Calu3 (cell line): ENCODE measurements around the gene CKS1B. TPM values are rescaled to one million over a fixed set of nuclear protein-coding genes. Genes with fewer than 3 reads are reported as not detected.

Experiments
- BruUV-seq: library from RNA; stranded (reverse); fragments of 400-500 nt; replicated peaks from 2 replicates; lab custom pipeline; 2021; lab: Mats Ljungman, UMichigan
- CTCF ChIA-PET: fragments of 300-600 bp; sonication (Branson Sonifier 250); formaldehyde crosslinking; loops from one replicate; lab custom pipeline; 2022; ENCODE audit warnings: antibody characterized with exemption; lab: Charles Lee
- DNase-seq: peaks from one replicate; pipeline ENCODE4 v3.0.0; 2022
- H3K27ac Mint-ChIP-seq: one replicate; pipeline ENCODE4 v1.8.0; 2022; ENCODE audit warnings: mixed read lengths; ENCODE audit not compliant: unreplicated experiment
- H3K27me3 Mint-ChIP-seq: one replicate; pipeline ENCODE4 v1.8.0; 2022; ENCODE audit warnings: mixed read lengths; ENCODE audit not compliant: unreplicated experiment
- H3K36me3 Mint-ChIP-seq: one replicate; pipeline ENCODE4 v1.8.0; 2022; ENCODE audit warnings: mild to moderate bottlenecking, moderate library complexity, mixed read lengths; ENCODE audit not compliant: insufficient read depth, unreplicated experiment
- H3K4me1 Mint-ChIP-seq: one replicate; pipeline ENCODE4 v1.8.0; 2022; ENCODE audit warnings: mild to moderate bottlenecking, low read depth, mixed read lengths; ENCODE audit not compliant: unreplicated experiment
- H3K4me3 Mint-ChIP-seq: one replicate; pipeline ENCODE4 v1.8.0; 2022; ENCODE audit warnings: mild to moderate bottlenecking, low read depth, moderate library complexity, mixed read lengths; ENCODE audit not compliant: unreplicated experiment
- H3K9me3 Mint-ChIP-seq: one replicate; pipeline ENCODE4 v1.8.0; 2022; ENCODE audit warnings: low read depth, mixed read lengths; ENCODE audit not compliant: unreplicated experiment
- intact Hi-C: fragments of 100-400 bp; cut with micrococcal nuclease; formaldehyde crosslinking; loops from one replicate; pipeline ENCODE4 v1.10.0; 2022; ENCODE audit not compliant: unreplicated experiment
- total RNA-seq: library from RNA; stranded (reverse); gene quantifications from 2 replicates; pipeline ENCODE4 v1.2.3, GENCODE V29; 2022
- TF ChIP-seq, protein P1 (sequence below): fragments of 200-600 bp; IDR thresholded peaks from one replicate; pipeline ENCODE4 v1.8.0; 2022; ENCODE audit warnings: antibody characterized with exemption; ENCODE audit not compliant: unreplicated experiment

CKS1B gene
- total RNA-seq, 1 experiment from 2014 or later = 230 TPM

DNA sequence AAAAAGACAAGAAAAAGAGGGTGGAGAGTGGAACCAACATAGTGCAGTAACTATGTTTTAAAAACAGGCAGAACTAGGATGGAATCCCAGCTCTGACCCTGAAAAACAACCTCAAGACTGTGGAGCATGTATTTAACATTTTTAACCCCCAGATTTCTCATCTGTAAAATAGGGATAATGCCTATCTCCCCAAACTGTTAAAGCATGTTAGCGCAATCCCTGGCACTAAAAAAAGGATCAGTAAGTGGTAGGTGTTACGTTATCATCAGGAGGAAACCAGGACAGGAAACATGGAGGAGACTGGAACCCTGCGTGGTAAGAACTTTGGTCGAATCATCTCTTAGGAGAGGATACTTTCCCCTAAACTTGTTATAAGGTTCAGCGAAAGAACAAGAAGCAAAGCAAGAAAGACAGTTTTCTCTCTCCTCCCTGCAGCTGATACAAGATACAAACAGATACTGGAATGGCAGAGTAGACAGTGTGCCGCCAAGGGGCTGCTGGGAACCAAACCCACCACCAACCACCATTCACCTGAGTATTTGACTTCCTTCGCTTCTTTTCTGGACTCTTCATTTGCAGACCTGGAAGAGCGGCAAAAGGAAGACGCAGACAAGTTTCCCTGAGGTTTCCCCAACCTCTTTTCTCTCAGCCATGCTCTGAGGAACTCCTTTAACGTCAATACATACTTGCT lies 13.9 kb upstream of the CKS1B start:
- TF ChIP-seq, protein P1, sequence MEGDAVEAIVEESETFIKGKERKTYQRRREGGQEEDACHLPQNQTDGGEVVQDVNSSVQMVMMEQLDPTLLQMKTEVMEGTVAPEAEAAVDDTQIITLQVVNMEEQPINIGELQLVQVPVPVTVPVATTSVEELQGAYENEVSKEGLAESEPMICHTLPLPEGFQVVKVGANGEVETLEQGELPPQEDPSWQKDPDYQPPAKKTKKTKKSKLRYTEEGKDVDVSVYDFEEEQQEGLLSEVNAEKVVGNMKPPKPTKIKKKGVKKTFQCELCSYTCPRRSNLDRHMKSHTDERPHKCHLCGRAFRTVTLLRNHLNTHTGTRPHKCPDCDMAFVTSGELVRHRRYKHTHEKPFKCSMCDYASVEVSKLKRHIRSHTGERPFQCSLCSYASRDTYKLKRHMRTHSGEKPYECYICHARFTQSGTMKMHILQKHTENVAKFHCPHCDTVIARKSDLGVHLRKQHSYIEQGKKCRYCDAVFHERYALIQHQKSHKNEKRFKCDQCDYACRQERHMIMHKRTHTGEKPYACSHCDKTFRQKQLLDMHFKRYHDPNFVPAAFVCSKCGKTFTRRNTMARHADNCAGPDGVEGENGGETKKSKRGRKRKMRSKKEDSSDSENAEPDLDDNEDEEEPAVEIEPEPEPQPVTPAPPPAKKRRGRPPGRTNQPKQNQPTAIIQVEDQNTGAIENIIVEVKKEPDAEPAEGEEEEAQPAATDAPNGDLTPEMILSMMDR = no peak
- BruUV-seq = TSS peak; percentile 40
- CTCF ChIA-PET = interaction anchor here (0.6 to 1.8 kb wide), 12 partner anchors 10 to 212 kb away, joined by 3 to 15 read pairs (median 4); partner anchors contain the start of genes KRTCAP2, LENEP and SHC1
- Mint-ChIP-seq H3K27ac (peak overlapping the region; percentile 92), H3K9me3 (no peaks in the 10 kb centered on the region), H3K4me1 (peaks cover 54% of the 10 kb centered on the region), H3K27me3 (no peaks in the 10 kb centered on the region), H3K4me3 (peak overlapping the region; percentile 85), H3K36me3 (peaks cover 90% of the 10 kb centered on the region)
- no peak for DNase-seq
- intact Hi-C loops = no loop called here

DNA sequence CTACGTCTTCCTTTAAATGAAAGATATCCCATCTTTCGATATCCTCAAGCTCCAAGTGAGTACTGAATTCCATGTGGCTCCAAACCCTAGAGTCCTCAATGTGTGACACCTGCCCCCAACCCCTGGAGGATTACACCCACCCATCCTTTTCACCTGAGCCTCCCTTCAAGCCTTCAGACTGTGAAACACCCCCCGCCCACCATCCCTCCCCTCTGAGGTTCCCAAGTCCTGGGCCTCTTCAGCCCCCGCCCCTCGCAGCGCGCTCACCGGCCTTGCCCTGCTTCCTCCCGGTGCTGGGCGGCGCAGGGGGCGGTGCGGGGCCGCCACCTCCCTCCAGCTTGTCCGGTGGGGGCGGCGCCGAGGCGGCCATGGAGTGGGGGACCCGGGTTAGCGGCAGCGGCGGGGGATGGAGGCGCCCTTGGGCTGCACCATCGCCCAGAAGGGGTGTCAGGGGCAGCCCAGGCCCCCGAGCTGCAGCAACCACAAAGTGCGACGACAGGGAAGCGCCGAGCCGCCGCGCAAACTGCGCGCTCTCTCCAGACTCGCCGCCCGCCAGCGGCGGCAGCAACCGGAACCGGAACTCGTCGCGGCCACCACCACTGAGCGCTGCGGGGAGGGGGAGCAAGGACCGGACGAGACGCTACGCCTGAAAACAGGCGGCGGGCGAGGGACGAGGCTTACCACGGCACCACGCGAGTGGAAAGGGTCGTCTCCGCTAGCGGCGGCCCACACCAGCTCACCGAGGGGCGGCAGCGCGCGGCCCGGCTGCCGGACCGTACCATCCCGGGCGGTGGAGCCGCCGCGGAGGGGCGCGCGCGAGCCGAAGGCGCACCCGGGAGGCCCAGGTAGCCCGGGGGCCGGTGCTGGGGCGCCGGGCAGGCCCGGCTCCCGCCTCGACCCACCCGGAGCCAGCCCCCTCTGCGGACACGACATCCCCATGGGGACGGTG lies 13.0 kb upstream of the CKS1B start, which contains the start of gene PYGO2:
PYGO2 (minus strand) TSS at position 576 of the 949 bp plus-strand sequence; CDS start at position 370, 206 bp downstream.
- DNase-seq = peak; percentile 91
- intact Hi-C loops = no loop called here
- CTCF ChIA-PET = interaction anchor here (0.6 to 1.8 kb wide), 14 partner anchors 9 to 211 kb away, joined by 3 to 15 read pairs (median 4); partner anchors contain the start of genes ADAM15, KRTCAP2, LENEP and SHC1
- Mint-ChIP-seq H3K27me3 (no peaks in the 10 kb centered on the region), H3K4me1 (peaks cover 45% of the 10 kb centered on the region), H3K36me3 (peaks cover 86% of the 10 kb centered on the region), H3K9me3 (no peaks in the 10 kb centered on the region), H3K27ac (peak within 1 kb of the TSS; percentile 92), H3K4me3 (peak within 1 kb of the TSS; percentile 85)
- TF ChIP-seq, protein P1 = peak; percentile 84
- BruUV-seq = no TSS peak

DNA sequence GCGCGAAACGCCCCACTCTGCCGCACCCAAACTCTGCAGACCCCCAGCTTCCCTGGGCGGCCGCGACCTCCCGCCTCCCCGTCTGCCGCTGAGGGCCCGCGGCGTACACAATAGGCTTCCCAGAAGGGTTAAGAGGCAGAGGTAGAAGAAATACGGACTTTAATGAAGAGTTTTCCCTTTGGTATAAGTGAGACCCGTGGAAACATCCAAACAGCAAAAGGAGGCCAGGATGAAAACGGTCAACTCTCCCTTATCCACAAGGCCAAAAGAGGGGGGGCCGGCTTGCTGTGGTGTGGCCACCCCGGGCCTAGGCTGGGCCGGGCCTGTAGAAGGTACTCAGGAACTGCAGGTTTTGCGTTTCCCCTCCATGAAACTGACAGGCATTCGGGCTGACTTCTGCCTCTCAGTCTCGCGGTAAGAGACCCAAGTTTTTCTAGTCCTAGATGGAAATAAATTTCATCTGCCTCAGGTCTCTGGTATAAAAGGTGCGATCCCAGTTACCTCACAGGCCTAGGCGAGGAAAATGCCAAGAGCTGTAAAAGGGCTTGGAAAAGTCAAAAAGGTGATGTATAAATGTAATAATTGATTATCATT lies 12.2 kb upstream of the CKS1B start:
- BruUV-seq = TSS peak; percentile 75
- intact Hi-C loops = no loop called here
- Mint-ChIP-seq H3K4me1 (peaks cover 38% of the 10 kb centered on the region), H3K27ac (peak overlapping the region; percentile 92), H3K9me3 (no peaks in the 10 kb centered on the region), H3K36me3 (peaks cover 81% of the 10 kb centered on the region), H3K4me3 (peak overlapping the region; percentile 85), H3K27me3 (no peaks in the 10 kb centered on the region)
- CTCF ChIA-PET = interaction anchor here (0.5 to 1.8 kb wide), 7 partner anchors 10 to 99 kb away, joined by 3 to 12 read pairs (median 5); partner anchors contain the start of genes ADAM15, LENEP and ZBTB7B
- no peak for DNase-seq
- TF ChIP-seq, protein P1 = no peak

DNA sequence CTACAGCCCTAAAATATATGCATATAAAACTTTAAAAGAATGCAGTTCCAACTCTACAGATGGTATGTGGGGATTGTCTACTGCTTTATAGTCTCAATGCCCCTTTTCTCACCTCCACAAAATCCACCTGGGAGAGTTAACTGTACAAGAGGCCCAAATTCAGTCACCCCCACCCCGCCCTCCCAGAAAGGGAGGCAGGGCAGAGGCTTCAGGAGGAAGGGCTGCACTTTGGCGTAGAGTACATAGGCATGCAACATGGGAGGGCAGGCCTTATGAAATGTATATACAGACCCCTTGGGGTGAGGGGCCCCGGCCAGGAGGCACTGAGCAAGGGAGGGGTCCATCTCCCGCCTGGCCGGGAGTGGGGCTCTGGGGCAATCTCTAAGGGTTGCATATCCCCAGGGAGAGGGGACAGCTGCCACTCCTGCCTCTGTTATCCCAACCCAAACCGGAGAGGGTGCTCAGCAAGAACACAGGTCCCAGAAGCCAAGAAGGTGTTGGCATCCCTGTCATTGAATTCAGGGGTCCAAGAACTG lies 11.6 kb upstream of the CKS1B start:
- Mint-ChIP-seq H3K27ac (peak overlapping the region; percentile 92), H3K27me3 (no peaks in the 10 kb centered on the region), H3K4me1 (peaks cover 32% of the 10 kb centered on the region), H3K9me3 (no peaks in the 10 kb centered on the region), H3K36me3 (peaks cover 81% of the 10 kb centered on the region), H3K4me3 (peak overlapping the region; percentile 85)
- no peak for DNase-seq
- BruUV-seq = no TSS peak
- intact Hi-C loops = no loop called here
- TF ChIP-seq, protein P1 = no peak
- CTCF ChIA-PET = interaction anchor here (0.5 kb wide), 1 partner anchor 39 kb away, joined by 4 read pairs; the partner anchor contains the start of gene ZBTB7B
